WERI-Rb-1 (cell line): ENCODE results near the gene TCF12.
"Not testable (repeated sequence)": the region's sequence is repeated elsewhere in the genome, so short reads cannot be mapped to it uniquely, and the experiment has no call there.

Source experiments
- DNase-seq: peaks from one replicate; pipeline ENCODE4 v3.0.0-alpha.2; 2020
- H3K27ac ChIP-seq: fragments of 250-450 bp; sonication (Bioruptor Pico); 2 replicates; pipeline ENCODE4 v1.5.1; 2020; ENCODE audit warnings: mild to moderate bottlenecking, moderate library complexity
- H3K27me3 ChIP-seq: fragments of 250-450 bp; sonication (Bioruptor Pico); 2 replicates; pipeline ENCODE4 v1.5.1; 2021; ENCODE audit warnings: mild to moderate bottlenecking, low read depth, moderate library complexity; ENCODE audit not compliant: insufficient read depth, severe bottlenecking
- H3K36me3 ChIP-seq: fragments of 250-450 bp; sonication (Bioruptor Pico); 2 replicates; pipeline ENCODE4 v1.5.1; 2020; ENCODE audit warnings: mild to moderate bottlenecking, moderate library complexity
- H3K4me3 ChIP-seq: 2 replicates; pipeline ENCODE4 v1.5.1; 2011; ENCODE audit warnings: low read depth, mild to moderate bottlenecking, control low read depth, low read length
- H3K9me3 ChIP-seq: fragments of 250-450 bp; sonication (Bioruptor Pico); 2 replicates; pipeline ENCODE4 v1.5.1; 2021; ENCODE audit warnings: mild to moderate bottlenecking, moderate library complexity; ENCODE audit not compliant: severe bottlenecking
- CTCF ChIP-seq: IDR thresholded peaks from 2 replicates; pipeline ENCODE4 v1.5.1; 2011; ENCODE audit warnings: low read depth, mild to moderate bottlenecking, control low read depth, inconsistent platforms, low read length

TCF12 gene

GRCh38 chr15:56953790-56954189 is 35.3 kb downstream of the TCF12 start:
- no peak for DNase-seq
- Histone ChIP-seq H3K27me3 (no peaks in the 10 kb centered on the region), H3K36me3 (no peaks in the 10 kb centered on the region)

DNA sequence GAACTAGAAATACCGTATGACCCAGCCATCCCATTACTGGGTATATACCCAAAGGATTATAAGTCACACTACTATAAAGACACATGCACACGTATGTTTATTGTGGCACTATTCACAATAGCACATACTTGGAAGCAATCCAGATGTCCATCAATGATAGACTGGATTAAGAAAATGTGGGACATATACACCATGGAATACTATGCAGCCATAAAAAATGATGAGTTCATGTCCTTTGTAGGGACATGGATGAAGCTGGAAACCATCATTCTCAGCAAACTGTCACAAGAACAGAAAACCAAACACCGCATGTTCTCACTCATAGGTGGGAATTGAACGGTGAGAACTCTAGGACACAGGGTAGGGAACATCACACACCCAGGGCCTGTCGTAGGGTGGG is 36.6 kb downstream of the TCF12 start:
- H3K9me3 ChIP-seq, H3K27ac ChIP-seq, H3K4me3 ChIP-seq, DNase-seq, H3K27me3 ChIP-seq, H3K36me3 ChIP-seq: not testable (repeated sequence)

More at GRCh38 chr15:56953790-56954189, 35.3 kb downstream of the TCF12 start:
- Histone ChIP-seq H3K9me3 (no peaks in the 10 kb centered on the region), H3K27ac (no peak overlapping the region), H3K4me3 (no peak overlapping the region)
- no peak for TF ChIP-seq CTCF

- TF ChIP-seq CTCF, result no peak
- no peak for DNase-seq
- Histone ChIP-seq H3K36me3 (no peaks in the 10 kb centered on the region), H3K27ac (no peak overlapping the region), H3K4me3 (no peak overlapping the region), H3K27me3 (no peaks in the 10 kb centered on the region), H3K9me3 (no peaks in the 10 kb centered on the region)
Measured at GRCh38 chr15:56956538-56956937, 38.1 kb downstream of the TCF12 start.

DNA sequence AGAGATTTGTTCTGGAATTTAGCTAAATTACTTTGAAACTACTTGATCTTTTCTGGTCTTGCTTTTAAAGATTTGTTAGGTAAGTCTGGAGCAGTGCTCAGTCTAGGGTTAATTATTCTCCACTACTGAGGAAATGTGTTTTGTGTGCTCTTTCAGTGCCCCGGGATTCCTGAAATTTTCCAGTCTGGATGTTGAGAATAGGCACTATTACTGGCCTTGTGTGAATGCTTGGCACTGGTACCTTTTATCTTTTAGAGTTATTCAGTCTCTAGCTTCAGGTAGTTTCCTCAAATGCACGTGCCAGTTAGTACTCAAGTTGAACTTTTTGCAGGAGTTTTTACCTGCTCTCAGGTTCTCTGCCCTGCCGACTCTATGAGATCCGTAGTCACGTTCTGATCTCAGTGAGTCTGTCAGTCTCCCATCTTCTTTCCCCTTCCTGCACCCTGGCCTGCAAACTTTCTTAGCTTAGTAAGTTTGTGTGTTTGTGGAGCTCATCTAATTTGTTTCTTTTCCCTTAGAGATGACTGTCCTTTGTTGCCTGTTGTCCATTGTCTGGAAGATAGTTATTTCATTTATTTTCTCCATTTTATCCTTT is 39.5 kb downstream of the TCF12 start:
- no peak for TF ChIP-seq CTCF
- H3K27ac ChIP-seq, result no peak overlapping the region
- no peaks in the 10 kb centered on the region for H3K27me3 ChIP-seq
- H3K36me3 ChIP-seq, result no peaks in the 10 kb centered on the region
- H3K9me3 ChIP-seq, result no peaks in the 10 kb centered on the region
- no peak overlapping the region for H3K4me3 ChIP-seq
- no peak for DNase-seq

DNA sequence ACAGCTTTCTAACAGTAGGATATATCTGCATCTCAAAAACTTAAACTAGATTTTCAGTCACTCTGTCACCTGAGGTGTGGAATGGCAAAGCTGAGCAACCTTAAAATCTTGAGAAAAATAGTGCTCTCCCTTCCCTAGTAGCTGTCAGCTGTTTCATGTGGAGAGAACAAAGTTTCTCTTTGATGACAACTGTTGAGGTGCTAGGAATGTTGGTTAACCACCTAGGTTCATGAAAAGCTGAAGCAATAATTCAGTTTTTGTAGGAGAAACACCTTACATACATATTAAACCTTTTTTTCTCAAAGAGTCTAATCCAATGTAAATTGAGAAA is 40.8 kb downstream of the TCF12 start:
- no peaks in the 10 kb centered on the region for H3K9me3 ChIP-seq
- no peaks in the 10 kb centered on the region for H3K27me3 ChIP-seq
- no peak overlapping the region for H3K4me3 ChIP-seq
- H3K27ac ChIP-seq, result no peak overlapping the region
- H3K36me3 ChIP-seq, result no peaks in the 10 kb centered on the region
- no peak for TF ChIP-seq CTCF
- no peak for DNase-seq

GRCh38 chr15:56960116-56960515 is 41.7 kb downstream of the TCF12 start:
- no peaks in the 10 kb centered on the region for H3K9me3 ChIP-seq
- no peaks in the 10 kb centered on the region for H3K36me3 ChIP-seq
- H3K27me3 ChIP-seq, result no peaks in the 10 kb centered on the region
- DNase-seq, result no peak
- no peak overlapping the region for H3K4me3 ChIP-seq
- H3K27ac ChIP-seq, result no peak overlapping the region
- no peak for TF ChIP-seq CTCF
